CD4-positive, alpha-beta T cell (primary cell): Measurements from ENCODE around the gene CYP19A1. TPM values are rescaled to one million over a fixed set of nuclear protein-coding genes. Genes with fewer than 3 reads are reported as not detected.

Experiments used
- ATAC-seq: fragments of 200-7000 bp; cut with Tn5 transposase; one replicate; pipeline ENCODE4 v1.10.0; 2022; ENCODE audit warnings: mild to moderate bottlenecking; ENCODE audit not compliant: poor library complexity
- CTCF ChIA-PET: fragments of 350-600 bp; sonication (Branson Sonifier 250); formaldehyde crosslinking; loops from one replicate; lab custom pipeline; 2021; ENCODE audit warnings: antibody characterized with exemption, inconsistent platforms; lab: Charles Lee
- POLR2A ChIA-PET: fragments of 350-600 bp; sonication (Branson Sonifier 250); formaldehyde crosslinking; loops from one replicate; lab custom pipeline; 2021; ENCODE audit warnings: antibody characterized with exemption, inconsistent platforms; lab: Charles Lee
- DNase-seq, 14 experiments: peaks; one replicate each; pipeline ENCODE4 v3.0.0-alpha.2; 2013 to 2020; ENCODE audit warnings: mixed read lengths in 2 of 14
- H3K27ac ChIP-seq, 2 donors: one replicate each; pipeline versions ENCODE4 v1.5.1 to v1.7.0; 2013; ENCODE audit warnings: low read length in 2 of 2, low read depth in 1 of 2, mild to moderate bottlenecking in 1 of 2
- H3K27me3 ChIP-seq, 2 experiments: 1 replicate in 1 of 2; 2 replicates in 1 of 2; pipeline versions ENCODE4 v1.6.1 to v1.7.0; 2013; ENCODE audit warnings: low read length in 2 of 2, control low read depth in 1 of 2, mild to moderate bottlenecking in 1 of 2, moderate library complexity in 1 of 2; ENCODE audit not compliant: insufficient read depth in 2 of 2, control insufficient read depth in 1 of 2
- H3K36me3 ChIP-seq: one replicate; pipeline ENCODE4 v1.6.1; 2013; ENCODE audit warnings: low read length, control low read depth; ENCODE audit not compliant: insufficient read depth
- H3K4me1 ChIP-seq: one replicate; pipeline ENCODE4 v1.6.1; 2013; ENCODE audit warnings: low read length, control low read depth; ENCODE audit not compliant: insufficient read depth
- H3K4me3 ChIP-seq: one replicate; pipeline ENCODE4 v1.5.1; 2013; ENCODE audit warnings: mild to moderate bottlenecking, low read length, moderate library complexity
- H3K9me3 ChIP-seq, 2 experiments: 1 replicate in 1 of 2; 2 replicates in 1 of 2; pipeline versions ENCODE4 v1.6.1 to v1.7.0; 2013; ENCODE audit warnings: low read length in 2 of 2, mild to moderate bottlenecking in 2 of 2, control low read depth in 1 of 2, moderate library complexity in 1 of 2; ENCODE audit not compliant: control insufficient read depth in 1 of 2, insufficient read depth in 1 of 2
- H3K27ac Mint-ChIP-seq: one replicate; pipeline ENCODE4 v1.8.0; 2020; ENCODE audit warnings: mixed read lengths
- H3K27me3 Mint-ChIP-seq: one replicate; pipeline ENCODE4 v1.8.0; 2021; ENCODE audit warnings: mixed read lengths
- H3K36me3 Mint-ChIP-seq: one replicate; pipeline ENCODE4 v1.8.0; 2021; ENCODE audit warnings: low read depth, mixed read lengths
- H3K4me1 Mint-ChIP-seq: one replicate; pipeline ENCODE4 v1.8.0; 2021; ENCODE audit warnings: low read depth, mixed read lengths
- H3K4me3 Mint-ChIP-seq: one replicate; pipeline ENCODE4 v1.8.0; 2020; ENCODE audit warnings: mild to moderate bottlenecking, mixed read lengths
- H3K9me3 Mint-ChIP-seq: one replicate; pipeline ENCODE4 v1.8.0; 2020; ENCODE audit warnings: mixed read lengths
- CTCF ChIP-seq: fragments of 200-600 bp; IDR thresholded peaks from one replicate; pipeline ENCODE4 v1.8.0; 2022; ENCODE audit warnings: antibody characterized with exemption, mild to moderate bottlenecking
- intact Hi-C, 2 experiments: fragments of 100-400 bp; cut with DNase I in 1 of 2; cut with micrococcal nuclease in 1 of 2; formaldehyde crosslinking; loops; one replicate each; pipeline versions ENCODE4 v1.15.1 to v1.9.0; 2023 to 2025; cut with DNase I, micrococcal nuclease
- total RNA-seq, 174 experiments: library from RNA in 2 of 174; stranded (reverse) in 2 of 174; gene quantifications; one replicate each; pipeline ENCODE4 v1.2.3 and lab custom pipeline; 2021 to 2026

The CYP19A1 gene
- total RNA-seq, 2 experiments from 2014 or later, result not detected

- H3K27ac ChIP-seq, result no peak overlapping the region
- ChIA-PET POLR2A (no interaction called here), CTCF (no interaction called here)
- H3K4me1 Mint-ChIP-seq, result no peaks in the 10 kb centered on the region
- no peak overlapping the region for H3K4me3 Mint-ChIP-seq
- intact Hi-C loops, result no loop called here
- H3K9me3 Mint-ChIP-seq, result no peaks in the 10 kb centered on the region
- no peaks in the 10 kb centered on the region for H3K9me3 ChIP-seq
- ATAC-seq, result no peak
- H3K36me3 Mint-ChIP-seq, result no peaks in the 10 kb centered on the region
- no peaks in the 10 kb centered on the region for H3K36me3 ChIP-seq
- no peaks in the 10 kb centered on the region for H3K4me1 ChIP-seq
- TF ChIP-seq CTCF, result no peak
- no peaks in the 10 kb centered on the region for H3K27me3 ChIP-seq
- no peak overlapping the region for H3K4me3 ChIP-seq
- H3K27me3 Mint-ChIP-seq, result peaks cover under 1% of the 10 kb centered on the region
- H3K27ac Mint-ChIP-seq, result no peak overlapping the region
- DNase-seq, result no peak
These were observed 32.9 kb upstream of the CYP19A1 start for GRCh38 chr15:51371266-51371665.

- H3K36me3 ChIP-seq, result no peaks in the 10 kb centered on the region
- no peaks in the 10 kb centered on the region for H3K4me1 Mint-ChIP-seq
- H3K4me3 Mint-ChIP-seq, result no peak overlapping the region
- POLR2A ChIA-PET, result no interaction called here
- intact Hi-C loops, result no loop called here
- H3K4me1 ChIP-seq, result no peaks in the 10 kb centered on the region
- no peak overlapping the region for H3K27ac Mint-ChIP-seq
- H3K27me3 ChIP-seq, result no peaks in the 10 kb centered on the region
- no peak overlapping the region for H3K4me3 ChIP-seq
- no peak for TF ChIP-seq CTCF
- H3K9me3 ChIP-seq, result no peaks in the 10 kb centered on the region
- no peak for ATAC-seq
- CTCF ChIA-PET, result no interaction called here
- H3K27ac ChIP-seq, result no peak overlapping the region
- H3K9me3 Mint-ChIP-seq, result no peaks in the 10 kb centered on the region
- H3K27me3 Mint-ChIP-seq, result peaks cover 5% of the 10 kb centered on the region
- no peaks in the 10 kb centered on the region for H3K36me3 Mint-ChIP-seq
- DNase-seq, result no peak
These were observed 31.0 kb upstream of the CYP19A1 start for GRCh38 chr15:51369451-51369761.

- ATAC-seq, result no peak
- Mint-ChIP-seq H3K27ac (no peak overlapping the region), H3K9me3 (no peaks in the 10 kb centered on the region), H3K4me1 (no peaks in the 10 kb centered on the region), H3K27me3 (peaks cover 5% of the 10 kb centered on the region), H3K4me3 (no peak overlapping the region), H3K36me3 (no peaks in the 10 kb centered on the region)
- H3K36me3 ChIP-seq, result no peaks in the 10 kb centered on the region
- no peaks in the 10 kb centered on the region for H3K9me3 ChIP-seq
- intact Hi-C loops, result no loop called here
- DNase-seq, result no peak
- POLR2A ChIA-PET, result no interaction called here
- H3K4me3 ChIP-seq, result no peak overlapping the region
- no peaks in the 10 kb centered on the region for H3K4me1 ChIP-seq
- H3K27ac ChIP-seq, result no peak overlapping the region
- CTCF ChIA-PET, result no interaction called here
- no peaks in the 10 kb centered on the region for H3K27me3 ChIP-seq
- TF ChIP-seq CTCF, result no peak
These were observed 30.5 kb upstream of the CYP19A1 start for GRCh38 chr15:51368751-51369450.
